ENCODE measurements around the gene FMNL1. TPM values are rescaled to one million over a fixed set of nuclear protein-coding genes. Genes with fewer than 3 reads are reported as not detected.

The FMNL1 gene
- total RNA-seq, 4 donors from 2014 or later, result 9.3 to 45.4 (median 15.8) TPM

DNA sequence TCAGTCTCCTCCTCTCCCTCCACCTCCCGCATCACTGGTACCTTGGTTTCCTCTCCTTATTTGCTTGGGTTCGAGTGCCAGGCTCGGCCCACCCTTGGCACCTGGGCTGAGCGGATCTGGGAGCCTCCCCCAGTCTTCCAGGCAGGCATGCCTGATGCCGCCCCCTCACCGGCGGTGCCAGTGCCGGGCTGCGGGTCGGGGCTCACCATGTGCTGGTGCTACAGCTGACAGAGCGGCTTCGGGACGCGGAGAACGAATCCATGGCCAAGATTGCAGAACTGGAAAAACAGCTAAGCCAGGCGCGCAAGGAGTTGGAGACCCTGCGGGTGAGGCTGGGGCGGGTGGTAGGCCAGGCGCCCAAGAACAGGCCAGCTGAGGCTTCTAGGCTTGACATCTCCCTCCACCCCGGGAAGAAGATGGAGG, 19.2 kb downstream of the FMNL1 start:
- TF ChIP-seq, protein P1, sequence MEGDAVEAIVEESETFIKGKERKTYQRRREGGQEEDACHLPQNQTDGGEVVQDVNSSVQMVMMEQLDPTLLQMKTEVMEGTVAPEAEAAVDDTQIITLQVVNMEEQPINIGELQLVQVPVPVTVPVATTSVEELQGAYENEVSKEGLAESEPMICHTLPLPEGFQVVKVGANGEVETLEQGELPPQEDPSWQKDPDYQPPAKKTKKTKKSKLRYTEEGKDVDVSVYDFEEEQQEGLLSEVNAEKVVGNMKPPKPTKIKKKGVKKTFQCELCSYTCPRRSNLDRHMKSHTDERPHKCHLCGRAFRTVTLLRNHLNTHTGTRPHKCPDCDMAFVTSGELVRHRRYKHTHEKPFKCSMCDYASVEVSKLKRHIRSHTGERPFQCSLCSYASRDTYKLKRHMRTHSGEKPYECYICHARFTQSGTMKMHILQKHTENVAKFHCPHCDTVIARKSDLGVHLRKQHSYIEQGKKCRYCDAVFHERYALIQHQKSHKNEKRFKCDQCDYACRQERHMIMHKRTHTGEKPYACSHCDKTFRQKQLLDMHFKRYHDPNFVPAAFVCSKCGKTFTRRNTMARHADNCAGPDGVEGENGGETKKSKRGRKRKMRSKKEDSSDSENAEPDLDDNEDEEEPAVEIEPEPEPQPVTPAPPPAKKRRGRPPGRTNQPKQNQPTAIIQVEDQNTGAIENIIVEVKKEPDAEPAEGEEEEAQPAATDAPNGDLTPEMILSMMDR (IDR thresholded peaks at IDR 0.05), result no peak
- no peak for TF ChIP-seq POLR2A (IDR thresholded peaks at IDR 0.05)
- Histone ChIP-seq H3K9me3 (no peaks in the 10 kb centered on the region), H3K36me3 (peaks cover 0 to 16% (median 0%) of the 10 kb centered on the region in 3 donors), H3K4me1 (peaks cover 0 to 14% (median 0%) of the 10 kb centered on the region in 4 donors), H3K27me3 (peaks cover 0 to 4% of the 10 kb centered on the region in 2 donors), H3K27ac (no peak overlapping the region), H3K4me3 (no peak overlapping the region)
- no peak for DNase-seq

DNA sequence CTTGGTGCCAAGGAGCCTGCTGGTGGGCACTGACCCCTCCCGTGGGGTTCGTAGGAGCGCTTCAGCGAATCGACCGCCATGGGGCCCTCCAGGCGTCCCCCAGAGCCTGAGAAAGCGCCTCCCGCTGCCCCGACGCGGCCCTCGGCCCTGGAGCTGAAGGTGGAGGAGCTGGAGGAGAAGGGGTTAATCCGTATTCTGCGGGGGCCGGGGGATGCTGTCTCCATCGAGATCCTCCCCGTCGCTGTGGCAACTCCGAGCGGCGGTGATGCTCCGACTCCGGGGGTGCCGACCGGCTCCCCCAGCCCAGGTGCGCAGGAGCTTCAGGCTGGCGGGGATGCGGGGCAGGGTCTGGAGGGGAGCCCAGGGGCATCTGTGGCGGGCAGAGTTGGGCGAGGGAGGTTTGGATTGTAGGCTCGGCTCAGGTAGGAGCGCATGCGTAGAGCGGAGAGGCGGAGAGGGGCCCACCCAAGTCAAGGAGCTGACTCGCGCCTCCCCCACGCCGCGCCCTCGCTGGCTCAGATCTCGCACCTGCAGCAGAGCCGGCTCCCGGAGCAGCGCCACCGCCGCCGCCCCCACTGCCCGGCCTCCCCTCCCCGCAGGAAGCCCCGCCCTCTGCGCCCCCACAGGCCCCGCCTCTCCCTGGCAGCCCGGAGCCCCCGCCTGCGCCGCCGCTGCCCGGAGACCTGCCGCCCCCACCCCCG, 19.8 kb downstream of the FMNL1 start:
- DNase-seq, result peak in 1 of 3 donors; percentile 63
- no peaks in the 10 kb centered on the region for H3K9me3 ChIP-seq
- H3K4me1 ChIP-seq, result peaks cover 0 to 17% (median 0%) of the 10 kb centered on the region in 4 donors
- TF ChIP-seq, protein P1 (IDR thresholded peaks at IDR 0.05), result no peak
- no peak for TF ChIP-seq POLR2A (IDR thresholded peaks at IDR 0.05)
- peak overlapping the region in 2 of 4 donors; percentile 29 to 35 for H3K4me3 ChIP-seq
- H3K27me3 ChIP-seq, result peaks cover 0 to 4% of the 10 kb centered on the region in 2 donors
- H3K27ac ChIP-seq, result no peak overlapping the region
- H3K36me3 ChIP-seq, result peaks cover 0 to 16% (median 0%) of the 10 kb centered on the region in 3 donors

DNA sequence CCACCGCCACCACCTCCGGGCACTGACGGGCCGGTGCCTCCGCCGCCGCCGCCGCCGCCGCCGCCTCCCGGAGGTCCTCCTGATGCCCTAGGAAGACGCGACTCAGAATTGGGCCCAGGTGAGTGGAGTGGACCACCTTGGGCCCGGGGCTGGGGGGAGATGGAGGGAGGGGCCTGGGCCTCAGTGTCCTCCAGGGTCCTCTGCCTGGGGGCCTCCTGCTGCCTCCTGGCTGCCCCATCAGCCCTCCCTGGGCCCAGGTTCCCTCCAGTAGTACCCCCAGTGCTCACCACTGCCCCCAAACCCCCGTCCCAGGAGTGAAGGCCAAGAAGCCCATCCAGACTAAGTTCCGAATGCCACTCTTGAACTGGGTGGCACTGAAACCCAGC, 20.3 kb downstream of the FMNL1 start:
- peaks cover 0 to 16% (median 0%) of the 10 kb centered on the region in 3 donors for H3K36me3 ChIP-seq
- no peak overlapping the region for H3K27ac ChIP-seq
- H3K4me3 ChIP-seq, result peak overlapping the region in 1 of 4 donors; percentile 35
- no peak for DNase-seq
- H3K4me1 ChIP-seq, result peaks cover 0 to 22% (median 2%) of the 10 kb centered on the region in 4 donors
- TF ChIP-seq POLR2A (IDR thresholded peaks at IDR 0.05), result no peak
- TF ChIP-seq, protein P1 (IDR thresholded peaks at IDR 0.05), result no peak
- H3K9me3 ChIP-seq, result no peaks in the 10 kb centered on the region
- peaks cover 0 to 4% of the 10 kb centered on the region in 2 donors for H3K27me3 ChIP-seq

DNA sequence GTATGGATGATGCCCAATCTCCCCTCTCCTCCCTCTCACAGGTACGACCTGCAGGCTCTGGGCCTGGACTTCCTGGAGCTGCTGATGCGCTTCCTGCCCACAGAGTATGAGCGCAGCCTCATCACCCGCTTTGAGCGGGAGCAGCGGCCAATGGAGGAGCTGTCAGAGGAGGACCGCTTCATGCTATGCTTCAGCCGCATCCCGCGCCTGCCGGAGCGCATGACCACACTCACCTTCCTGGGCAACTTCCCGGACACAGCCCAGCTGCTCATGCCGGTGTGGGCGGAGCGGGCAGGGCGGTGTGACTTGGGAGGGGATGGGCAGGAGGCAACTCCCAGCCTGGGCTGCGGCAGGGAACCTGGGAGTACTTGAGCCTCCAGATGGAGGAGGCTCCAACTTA, 22.1 kb downstream of the FMNL1 start:
- no peak overlapping the region for H3K27ac ChIP-seq
- DNase-seq, result peak in 2 of 3 donors; percentile 70 to 82
- no peaks in the 10 kb centered on the region for H3K9me3 ChIP-seq
- TF ChIP-seq, protein P1 (IDR thresholded peaks at IDR 0.05), result no peak
- peak in 1 of 2 donors; percentile 20 for TF ChIP-seq POLR2A (IDR thresholded peaks at IDR 0.05)
- no peak overlapping the region for H3K4me3 ChIP-seq
- peaks cover 0 to 9% (median 0%) of the 10 kb centered on the region in 3 donors for H3K36me3 ChIP-seq
- peaks cover 0 to 4% of the 10 kb centered on the region in 2 donors for H3K27me3 ChIP-seq
- H3K4me1 ChIP-seq, result peaks cover 0 to 33% (median 4%) of the 10 kb centered on the region in 4 donors

DNA sequence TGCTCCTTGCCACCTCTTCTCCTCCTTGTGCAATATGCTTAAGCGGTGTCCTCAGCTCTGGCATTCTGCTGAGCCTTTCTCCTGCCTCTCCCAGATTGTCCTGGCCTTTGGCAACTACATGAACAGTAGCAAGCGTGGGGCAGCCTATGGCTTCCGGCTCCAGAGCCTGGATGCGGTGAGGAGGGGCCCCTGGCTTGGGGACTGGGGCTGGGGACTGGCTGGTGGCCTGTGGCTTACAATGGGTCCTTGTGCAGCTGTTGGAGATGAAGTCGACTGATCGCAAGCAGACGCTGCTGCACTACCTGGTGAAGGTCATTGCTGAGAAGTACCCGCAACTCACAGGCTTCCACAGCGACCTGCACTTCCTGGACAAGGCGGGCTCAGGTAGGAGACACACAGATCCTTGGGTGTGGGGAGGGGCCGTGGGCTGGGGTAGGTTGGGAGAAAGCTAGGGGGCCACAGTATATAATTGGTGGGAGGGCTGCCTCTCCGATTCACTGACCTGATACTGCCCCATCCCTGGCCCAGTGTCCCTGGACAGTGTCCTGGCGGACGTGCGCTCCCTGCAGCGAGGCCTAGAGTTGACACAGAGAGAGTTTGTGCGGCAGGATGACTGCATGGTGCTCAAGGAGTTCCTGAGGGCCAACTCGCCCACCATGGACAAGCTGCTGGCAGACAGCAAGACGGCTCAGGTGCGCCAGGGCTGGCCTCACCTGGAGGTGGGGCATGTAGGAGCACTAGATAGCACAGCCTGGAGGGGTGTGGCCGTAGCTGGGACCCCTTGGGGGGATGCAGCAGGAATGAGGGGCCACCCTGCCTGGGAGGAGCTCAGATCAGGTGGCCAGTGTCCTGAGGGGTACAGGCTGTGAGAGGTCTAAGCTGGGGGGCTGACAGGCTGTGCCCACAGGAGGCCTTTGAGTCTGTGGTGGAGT, 23.3 kb downstream of the FMNL1 start:
- Histone ChIP-seq H3K4me1 (peaks cover 0 to 42% (median 8%) of the 10 kb centered on the region in 4 donors), H3K27me3 (peaks cover 0 to 4% of the 10 kb centered on the region in 2 donors), H3K27ac (no peak overlapping the region), H3K36me3 (peaks cover 0 to 8% (median 0%) of the 10 kb centered on the region in 3 donors), H3K4me3 (no peak overlapping the region), H3K9me3 (no peaks in the 10 kb centered on the region)
- no peak for TF ChIP-seq POLR2A (IDR thresholded peaks at IDR 0.05)
- TF ChIP-seq, protein P1 (IDR thresholded peaks at IDR 0.05), result no peak
- DNase-seq, result no peak
